SU-DHL-6 (cell line): ENCODE results near the gene GRAMD2B.

Experiments
- CTCF ChIP-seq: fragments of 200-600 bp; sonication (generic); IDR thresholded peaks from one replicate; pipeline ENCODE4 v1.5.1; 2017; ENCODE audit warnings: antibody characterized with exemption, mild to moderate bottlenecking, low read length, moderate library complexity; ENCODE audit not compliant: insufficient read depth, poor library complexity, severe bottlenecking
- EZH2phosphoT487 ChIP-seq: fragments of 200-600 bp; sonication (generic), shearing (Covaris generic); conservative IDR thresholded peaks from 2 replicates; pipeline ENCODE4 v1.6.1; 2018; ENCODE audit warnings: mild to moderate bottlenecking, antibody characterized with exemption, low read length, moderate library complexity, mixed read lengths

- TF ChIP-seq CTCF = no peak
- no peak for TF ChIP-seq EZH2phosphoT487
Measured at GRCh38 chr5:126542441-126542840, 119.2 kb downstream of the GRAMD2B start.
